HG02852 (cell line): ENCODE results near the gene PRR5L.

ENCODE experiments used
- ATAC-seq: cut with Tn5 transposase; IDR thresholded peaks from one replicate; pipeline ENCODE4 v1.9.1; 2021; ENCODE audit warnings: mild to moderate bottlenecking, moderate library complexity; ENCODE audit not compliant: unreplicated experiment

The PRR5L gene

DNA sequence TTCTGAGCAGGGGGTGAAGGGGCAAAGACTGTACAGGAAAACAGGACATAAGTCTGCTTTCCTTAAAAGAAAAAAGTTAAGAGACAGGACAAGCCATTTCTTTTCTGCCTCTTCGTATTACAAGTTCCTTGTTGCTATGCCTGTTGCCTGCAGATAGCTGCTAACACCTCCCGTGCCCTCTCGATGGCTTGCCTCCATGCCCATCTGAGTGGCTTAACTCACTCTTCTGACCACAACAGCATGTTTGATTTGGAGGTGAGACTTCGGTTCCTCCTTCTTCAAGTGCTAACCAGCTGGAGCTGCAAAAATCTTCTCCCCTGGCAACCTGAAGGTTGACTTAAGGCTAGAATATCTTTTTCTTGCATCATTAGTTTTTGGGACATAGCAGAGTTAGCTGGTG lies 103.1 kb downstream of the PRR5L start:
- no peak for ATAC-seq

DNA sequence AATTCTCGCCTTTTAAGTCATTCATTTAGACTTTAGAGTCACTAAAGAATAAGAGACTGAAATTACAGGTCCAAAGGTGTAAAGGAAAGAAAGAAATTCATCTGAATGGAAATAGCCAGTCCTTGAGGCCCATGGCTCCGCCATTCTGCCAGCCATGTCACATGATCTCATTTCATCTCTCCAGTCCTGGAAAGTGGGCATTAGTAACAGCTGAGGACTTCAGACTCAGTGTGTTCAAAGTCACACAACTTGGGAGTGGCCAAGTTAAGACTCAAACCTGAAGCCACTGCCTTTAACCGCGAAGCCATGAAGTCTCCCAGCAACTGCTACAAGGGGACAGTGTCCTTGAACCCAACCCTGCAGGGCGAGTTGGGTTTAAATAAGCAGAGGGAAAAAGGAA lies 103.7 kb downstream of the PRR5L start:
- no peak for ATAC-seq

DNA sequence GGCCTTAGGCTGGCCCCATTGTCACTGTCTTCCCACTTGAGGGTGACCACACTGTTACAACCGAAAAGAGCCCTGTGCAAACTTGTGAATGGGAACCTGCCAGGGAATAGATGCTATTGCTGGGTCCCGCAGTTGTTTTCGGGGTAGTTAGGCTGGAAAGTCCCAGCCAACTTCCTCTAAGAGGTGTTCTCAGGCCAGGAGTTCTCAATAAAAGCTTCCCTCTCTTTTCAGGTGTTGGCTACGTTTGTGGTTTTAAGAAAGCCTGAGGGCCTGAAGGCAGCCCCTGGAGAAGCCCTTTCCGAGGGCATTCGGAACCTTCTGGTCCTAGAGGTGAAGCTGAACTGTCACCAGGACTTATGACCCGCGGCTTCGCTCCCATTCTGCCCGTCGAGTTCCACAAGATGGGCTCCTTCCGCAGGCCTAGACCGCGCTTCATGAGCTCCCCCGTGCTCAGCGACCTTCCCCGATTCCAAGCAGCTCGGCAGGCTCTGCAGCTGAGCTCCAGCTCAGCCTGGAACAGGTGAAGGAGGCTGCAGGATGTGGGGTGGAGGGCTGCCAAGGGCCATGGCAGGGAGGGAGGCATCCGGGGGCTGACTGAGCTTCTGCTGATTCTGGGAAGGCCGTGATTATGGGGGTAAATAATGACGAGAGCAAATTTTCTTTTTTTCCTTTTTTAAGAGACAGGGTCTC lies 104.8 kb downstream of the PRR5L start:
- no peak for ATAC-seq

DNA sequence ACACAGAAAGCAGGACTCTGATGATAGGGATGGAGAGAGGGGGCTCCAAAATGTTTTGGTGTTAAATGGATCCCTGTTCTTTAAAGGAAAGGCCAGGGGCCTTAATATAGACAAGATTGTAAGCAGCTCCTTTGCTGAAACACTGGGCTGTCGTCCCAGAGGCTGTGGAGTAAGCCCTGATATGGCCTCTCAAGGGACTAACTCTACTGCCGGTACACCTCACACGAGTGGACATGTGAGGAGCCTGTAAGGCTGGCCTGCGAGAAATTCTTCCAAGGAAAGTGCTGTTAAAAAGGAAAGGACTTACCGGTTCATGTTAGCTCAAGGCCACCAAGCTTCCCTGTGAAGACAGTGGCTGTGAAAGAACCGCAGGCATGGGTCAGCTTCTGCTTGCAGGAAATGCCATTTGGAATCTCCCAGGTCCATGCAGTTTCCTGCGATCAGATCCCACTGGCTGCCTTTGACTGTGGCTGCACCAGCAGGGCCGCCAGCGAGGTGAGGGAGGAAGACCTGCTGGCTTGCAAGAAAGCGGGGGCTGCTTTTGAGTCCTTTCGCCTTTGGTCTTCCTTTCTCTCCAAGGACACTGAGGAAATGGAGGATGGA lies 106.6 kb downstream of the PRR5L start:
- ATAC-seq = no peak

DNA sequence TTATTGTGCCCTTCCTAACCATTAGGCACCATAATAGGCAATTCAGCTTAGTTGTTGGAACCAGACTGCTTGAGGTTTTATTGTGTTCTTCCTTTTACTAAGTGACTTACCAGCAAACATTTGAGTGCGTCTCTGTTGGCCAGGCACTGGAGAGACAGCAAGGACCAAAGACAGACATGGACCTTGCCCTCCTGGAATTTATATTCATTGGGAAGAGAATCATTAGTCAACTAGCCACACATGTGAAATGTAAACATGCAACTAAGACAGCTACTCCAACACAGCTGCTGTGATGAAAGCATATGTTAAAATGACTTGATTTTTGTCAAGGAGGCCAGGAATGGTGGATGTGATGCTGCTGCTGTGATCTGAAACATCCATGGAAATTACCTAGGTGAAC lies 107.6 kb downstream of the PRR5L start:
- no peak for ATAC-seq

DNA sequence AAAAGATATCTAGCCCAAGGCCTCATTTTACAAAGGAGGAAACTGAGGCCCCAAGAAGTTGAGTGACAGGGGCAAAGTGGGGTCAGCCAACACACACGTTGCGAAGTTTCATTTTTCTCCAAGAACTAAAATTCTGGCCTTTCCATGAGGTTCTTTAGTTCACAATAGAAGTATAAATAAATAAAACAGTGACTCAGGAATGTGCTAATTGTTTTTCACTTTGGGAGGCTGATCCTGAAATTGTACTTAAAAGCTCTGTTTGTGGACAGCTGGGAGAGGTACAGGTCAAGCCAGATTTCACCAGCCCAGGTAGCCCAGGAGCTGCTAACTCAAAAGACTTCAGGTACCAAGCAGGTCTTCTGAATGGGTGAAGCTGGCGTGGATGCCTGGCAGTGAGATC lies 108.7 kb downstream of the PRR5L start:
- no peak for ATAC-seq

DNA sequence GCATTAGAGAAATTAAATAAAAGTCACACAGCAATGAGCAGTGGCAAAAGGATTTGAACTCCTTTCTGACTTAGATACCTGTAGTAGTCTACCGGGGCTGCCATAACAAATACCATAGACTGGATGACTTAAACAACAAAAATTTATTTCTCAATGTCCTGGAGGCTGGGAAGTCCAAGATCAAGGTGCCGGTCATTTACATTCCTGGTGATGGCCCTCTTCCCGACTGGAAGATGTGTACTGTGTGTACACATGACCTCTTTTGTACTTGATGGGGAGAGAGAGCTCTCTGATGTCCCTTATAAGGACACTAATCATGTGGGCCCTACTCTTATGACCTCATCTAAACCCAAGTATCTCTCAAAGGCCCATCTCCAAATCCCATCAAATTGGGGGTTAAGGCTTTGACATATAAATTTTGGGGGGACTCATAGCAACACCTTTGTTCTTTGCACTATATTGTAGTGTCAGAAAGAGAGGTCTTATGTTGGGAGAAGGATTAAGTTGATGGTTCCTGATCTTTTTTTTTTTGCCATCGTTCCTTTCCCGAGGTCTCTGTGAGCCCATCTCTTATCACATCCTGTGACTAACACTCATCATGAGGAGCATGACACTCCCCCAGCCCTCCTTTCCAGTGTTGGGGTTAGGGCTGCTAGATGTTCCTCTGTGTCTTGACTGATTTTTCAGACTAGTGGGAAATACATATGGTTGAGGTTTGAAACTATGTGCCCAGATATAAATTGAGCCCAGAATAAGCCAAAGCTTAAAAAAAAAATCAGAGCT lies 109.7 kb downstream of the PRR5L start:
- no peak for ATAC-seq

DNA sequence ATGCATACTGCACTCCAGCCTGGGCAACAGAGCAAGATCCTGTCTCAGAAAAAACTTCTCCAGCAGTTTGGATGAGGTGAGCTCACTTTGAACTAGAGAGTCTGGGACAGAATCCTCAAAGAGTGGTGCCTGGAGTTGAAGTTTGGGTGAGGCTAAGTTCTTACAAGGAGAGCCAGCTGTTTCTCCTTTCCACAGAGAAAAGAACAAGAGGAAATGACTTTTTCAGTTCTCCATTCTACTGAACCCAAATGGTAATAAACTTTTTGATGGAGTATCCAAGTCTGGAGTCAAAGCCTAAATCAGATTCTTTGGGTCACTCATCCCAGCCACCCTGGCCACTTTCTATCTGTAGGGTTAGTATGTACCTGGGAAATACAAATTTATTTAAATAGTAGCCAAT lies 111.3 kb downstream of the PRR5L start:
- ATAC-seq = no peak

DNA sequence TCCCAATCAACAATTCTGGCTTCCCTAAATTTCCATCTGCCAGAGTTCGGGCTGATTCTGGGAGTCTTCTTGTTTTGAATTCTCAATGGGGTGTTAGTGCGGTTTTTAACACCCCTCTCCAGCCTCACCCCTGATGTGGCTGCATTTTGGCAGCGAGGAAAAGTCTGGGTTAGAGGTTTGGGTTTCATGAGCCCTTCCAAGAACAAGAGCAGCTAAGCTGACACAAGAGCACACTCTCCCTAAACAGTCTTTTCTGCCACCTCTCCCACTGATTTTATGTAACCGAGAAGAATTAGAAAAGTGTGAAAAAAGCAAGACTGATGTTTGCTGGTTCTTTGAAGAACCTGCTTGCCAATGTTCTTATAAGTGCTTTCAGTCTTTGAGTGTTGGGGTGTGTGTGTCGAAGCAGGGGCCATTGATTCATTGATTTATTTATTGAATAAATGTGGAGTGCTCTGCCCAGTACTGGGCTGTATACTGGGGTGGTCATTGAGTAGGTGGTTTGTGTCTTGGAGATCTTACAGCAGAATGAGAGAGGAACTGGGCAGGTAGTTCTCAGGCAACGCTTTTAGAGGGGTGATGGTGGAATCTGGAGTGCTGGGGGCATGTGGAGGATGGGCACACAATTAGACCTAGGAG lies 112.5 kb downstream of the PRR5L start:
- no peak for ATAC-seq

DNA sequence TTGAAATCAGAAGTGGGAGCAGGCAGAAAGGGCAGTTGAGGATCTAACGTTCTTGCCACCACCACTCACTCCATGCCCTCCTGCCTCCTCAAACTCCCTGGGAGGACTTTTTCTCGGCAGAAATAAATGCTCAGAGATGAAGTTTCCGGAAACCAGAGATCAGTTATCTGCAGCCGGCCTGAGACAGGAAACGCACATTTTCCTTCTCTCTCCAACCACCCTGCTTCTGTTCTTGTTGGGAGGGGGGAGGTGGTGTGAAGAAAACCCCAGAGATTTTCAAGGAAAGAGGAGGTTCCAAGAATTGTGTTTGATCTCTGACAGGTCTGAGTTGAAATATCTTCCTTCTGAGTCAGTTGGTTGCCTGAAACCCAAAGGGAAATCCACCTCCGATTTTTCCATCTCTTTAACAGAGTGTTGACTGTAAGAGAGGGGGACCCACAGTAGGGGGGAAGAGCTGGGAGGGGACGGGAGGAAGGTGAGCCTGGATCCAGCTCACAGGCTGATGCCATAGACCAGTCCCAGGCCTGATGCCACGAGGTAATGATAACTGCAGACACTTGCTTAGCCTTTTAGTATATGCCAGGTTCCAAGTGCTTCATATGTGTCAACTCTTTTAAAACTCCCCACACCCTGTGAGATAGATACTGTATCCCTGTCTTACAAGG lies 113.2 kb downstream of the PRR5L start:
- ATAC-seq = no peak

DNA sequence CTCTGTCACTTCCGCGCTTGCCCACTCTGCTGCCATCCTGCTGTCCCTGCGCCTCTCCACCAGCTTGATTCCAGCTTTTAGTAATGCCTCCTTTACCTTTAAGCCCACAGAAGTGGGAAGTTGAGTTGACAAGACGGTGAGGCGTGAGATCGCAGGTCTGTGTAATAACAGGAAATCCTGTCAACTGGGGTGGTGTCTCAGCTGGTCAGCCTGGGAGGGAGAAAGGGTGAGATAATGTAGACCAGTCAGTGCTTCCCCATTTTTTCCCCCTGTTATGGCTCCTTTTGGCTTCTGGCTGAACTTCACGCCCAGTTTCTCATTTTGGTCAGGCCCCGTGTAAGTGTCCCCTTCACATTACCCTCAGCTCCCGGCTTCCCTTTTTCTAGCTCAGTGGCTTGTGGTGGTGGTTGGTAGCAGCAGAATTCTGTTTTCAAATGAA lies 115.1 kb downstream of the PRR5L start:
- ATAC-seq = peak; percentile 93

DNA sequence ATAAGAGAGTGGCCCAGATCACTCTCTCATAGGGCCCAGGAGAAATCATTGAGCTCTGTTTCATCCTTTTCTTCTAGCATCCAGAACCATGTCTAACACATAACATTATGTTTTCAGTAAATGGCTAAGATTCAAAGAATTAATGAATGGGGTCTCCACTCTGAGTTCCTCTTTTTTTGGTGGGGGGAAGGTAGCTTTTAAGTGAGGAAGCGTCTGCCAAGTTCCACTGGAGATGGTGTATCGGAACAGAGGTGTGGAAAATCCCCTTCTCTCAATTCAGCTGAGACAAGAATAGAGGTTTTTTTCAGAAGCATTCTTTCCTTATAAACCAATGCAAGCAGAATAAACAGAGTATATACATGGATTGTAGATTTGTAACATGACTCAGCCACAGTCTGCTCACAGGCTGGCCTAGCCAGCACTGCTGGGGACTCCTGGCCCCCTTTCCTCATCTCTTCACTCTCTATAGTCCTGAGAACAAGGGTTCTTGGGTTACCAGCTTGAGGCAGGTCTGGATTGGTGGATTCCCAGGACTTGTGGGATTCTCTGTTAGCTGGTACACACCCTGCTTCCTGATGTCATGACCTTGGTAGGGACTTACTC lies 116.8 kb downstream of the PRR5L start:
- ATAC-seq = no peak

DNA sequence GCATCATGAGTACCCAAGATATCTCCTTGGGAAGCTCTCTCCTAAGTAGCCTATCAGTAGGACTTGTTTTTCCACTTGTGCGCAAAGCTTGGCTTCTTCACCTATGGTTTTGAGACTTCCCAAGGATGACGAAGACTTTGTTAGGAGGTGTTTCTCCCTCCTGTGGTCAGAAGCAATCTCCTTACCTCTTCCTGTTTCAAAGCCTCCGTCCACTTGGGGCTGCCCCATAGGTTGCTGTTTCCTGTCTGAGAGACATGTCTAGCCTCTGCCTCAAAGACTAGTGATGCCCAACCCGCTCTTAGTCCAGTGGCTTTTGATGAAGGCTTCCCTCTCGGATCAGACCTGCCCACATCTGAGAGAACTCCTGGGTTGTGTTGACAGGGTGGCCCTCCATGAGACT lies 121.1 kb downstream of the PRR5L start:
- peak; percentile 62 for ATAC-seq

DNA sequence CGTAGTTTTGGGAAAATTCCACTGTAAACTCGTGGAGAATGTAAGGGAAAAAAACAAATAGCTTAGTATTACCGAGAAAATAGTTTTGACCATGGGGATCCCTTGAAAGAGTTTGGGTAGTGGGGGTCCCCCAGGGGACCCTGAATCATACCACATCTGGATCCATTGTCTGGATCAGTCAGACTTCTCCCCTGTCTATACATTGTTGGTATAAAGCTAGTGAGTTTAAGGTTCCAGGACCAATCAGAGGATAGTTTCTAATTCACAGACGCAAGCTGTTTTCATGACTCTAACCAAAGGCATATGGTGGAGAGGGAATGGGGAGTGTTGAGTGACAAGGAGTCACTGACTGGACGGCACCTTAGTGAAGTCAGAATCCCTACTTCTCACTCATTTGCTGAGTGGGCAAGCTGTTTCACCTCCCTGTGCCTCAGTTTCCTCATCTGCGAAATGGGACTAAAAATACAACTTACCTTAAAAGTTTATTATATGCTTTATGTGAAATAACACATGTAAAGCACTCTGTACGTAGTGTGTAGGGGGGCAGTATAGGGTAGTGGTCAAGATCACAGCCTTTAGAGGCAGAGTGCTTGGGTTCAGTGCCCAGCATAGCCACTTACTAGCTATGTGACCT lies 123.8 kb downstream of the PRR5L start:
- no peak for ATAC-seq

DNA sequence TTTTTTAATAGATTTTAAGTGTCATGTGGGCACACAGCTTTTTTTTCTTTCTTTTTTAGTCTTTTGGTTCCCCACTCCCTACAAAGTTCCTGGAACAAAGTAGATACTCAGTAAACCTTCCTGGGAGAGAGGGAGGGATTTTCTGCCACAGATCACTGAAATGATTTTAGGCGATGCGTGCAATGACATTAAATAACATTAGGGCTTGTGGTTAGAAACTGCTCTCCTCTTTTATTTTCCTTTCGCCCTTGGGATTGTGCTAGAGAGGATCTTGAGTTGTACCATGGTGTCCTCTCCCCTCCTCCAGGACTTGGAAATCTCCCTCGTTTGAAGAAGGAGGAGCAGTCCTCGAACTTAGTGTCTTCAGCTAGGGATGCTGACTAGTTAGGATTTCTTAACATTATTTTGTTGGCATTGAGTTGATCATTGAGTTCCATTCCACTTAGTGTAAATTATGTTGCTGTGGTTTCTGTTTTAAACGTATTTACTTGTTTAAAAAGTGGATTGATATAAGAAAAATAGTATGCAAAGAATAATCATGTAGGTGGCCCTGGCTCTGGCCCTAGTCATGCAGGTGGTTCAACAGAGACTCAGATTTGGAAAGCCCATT lies 125.6 kb downstream of the PRR5L start:
- ATAC-seq = no peak

DNA sequence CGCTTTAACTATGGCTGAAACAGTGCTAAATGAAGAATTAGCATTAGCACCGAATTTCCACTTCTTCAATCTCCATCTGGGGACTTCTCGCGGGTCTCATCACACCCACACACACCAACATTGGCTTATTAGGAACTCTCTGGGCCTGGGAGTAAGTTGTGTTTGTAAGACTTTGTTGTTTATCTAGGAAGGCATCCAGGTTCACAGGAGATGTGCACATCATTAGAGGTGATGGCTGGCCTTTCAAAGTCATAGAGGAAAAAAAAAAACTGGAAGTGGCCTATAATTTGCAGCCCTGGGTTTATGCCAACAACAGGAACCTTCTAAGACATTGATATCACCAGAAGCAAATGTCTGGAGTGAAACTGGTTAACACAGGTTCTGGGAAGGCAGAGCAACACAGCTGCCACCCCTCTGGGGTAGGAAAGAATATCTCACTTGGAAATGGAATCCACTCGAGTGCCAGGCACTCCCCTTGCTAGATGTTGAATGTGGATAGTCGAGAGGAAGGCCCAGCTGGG lies 129.5 kb downstream of the PRR5L start:
- ATAC-seq = no peak

DNA sequence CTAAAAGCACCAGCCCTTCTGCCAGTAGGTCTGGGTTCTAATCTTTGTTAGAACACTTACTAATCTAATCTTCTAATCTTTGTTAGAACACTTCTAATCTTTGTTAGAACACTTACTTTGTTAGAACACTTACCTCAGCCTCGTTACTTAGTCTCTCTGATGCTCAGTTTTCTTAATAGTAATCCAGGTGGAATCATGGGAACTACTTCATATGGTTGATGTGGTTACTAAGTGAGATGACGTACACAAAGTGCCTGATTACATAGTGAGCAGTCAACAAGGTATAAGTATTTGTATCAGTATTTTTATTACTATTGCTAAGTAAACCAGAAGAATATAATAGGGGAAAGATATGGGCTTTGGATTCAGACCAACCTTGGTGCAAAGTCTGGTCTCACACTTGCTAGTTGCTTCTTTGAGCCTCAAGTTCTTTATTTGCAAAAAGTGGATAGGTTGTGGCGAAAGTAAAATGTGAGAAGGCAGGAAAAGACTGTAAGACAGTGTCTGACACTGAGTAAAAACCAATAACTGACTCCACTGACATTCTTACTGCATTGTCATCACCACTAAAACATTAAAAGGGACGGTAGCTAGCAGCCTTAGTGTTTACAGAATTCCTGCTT lies 130.2 kb downstream of the PRR5L start:
- ATAC-seq = no peak

DNA sequence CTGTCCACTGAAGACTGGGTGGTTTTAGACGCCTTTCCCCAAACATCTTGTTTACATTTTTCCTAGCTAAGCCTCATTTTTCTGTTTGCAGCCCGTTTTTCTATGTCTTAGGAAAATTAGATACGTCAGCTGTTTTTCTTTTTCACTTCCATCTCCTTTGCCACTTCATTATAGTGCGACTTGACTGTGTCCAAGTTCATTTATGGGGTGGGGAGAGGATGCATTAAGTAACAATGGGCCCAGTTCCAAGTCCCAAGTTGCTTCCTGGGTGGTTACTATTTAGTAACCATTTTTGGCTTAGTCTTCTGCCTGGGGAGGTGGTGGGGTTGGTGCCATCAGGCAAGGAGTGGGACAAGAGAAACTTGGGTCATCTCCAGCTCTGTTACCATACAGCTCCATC lies 131.0 kb downstream of the PRR5L start:
- no peak for ATAC-seq

DNA sequence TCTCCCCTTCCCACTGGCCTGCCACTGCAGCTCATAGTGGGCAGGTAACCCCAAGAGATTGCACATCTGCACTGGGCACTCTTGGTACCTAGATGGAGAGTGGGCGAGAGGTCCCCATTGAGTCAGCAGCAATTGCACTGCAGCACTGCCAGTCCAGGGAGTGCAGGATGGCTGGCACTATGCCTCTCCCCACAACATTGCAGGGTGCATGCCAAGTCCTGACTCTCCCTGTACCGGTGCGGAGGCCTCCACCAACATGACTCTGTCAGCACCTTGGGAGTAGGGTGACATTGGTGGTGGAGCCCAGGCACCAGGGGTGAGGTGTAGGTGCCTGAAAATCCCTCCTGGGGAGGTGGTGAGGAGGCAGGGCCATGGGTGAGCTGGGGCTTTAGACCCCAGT lies 131.8 kb downstream of the PRR5L start:
- ATAC-seq = no peak
